HG03521 (cell line): ENCODE data around the gene DOCK11.

ENCODE experiments used
- ATAC-seq: cut with Tn5 transposase; IDR thresholded peaks from one replicate; pipeline ENCODE4 v1.9.1; 2021; ENCODE audit warnings: mild to moderate bottlenecking, moderate library complexity; ENCODE audit not compliant: unreplicated experiment

Gene DOCK11

DNA sequence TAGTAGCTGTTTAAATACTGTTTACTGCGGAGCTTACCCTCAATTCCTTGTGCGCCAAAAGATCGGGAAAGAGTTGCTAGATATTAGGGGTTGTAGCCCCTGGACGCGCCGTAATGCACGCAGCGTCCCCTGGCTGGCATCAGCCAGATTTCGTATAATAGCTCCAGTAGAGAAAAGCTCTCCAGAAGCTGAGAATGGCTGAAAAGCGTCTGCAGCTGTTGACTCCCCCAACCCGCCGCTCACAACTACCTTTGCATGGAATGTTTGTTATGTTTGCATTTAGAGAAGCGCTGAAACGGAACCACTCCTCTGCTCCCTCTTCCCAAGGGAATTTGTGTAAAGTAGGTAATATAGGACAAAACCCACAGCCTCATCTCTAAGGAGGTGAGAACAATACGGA is 3.7 kb downstream of the DOCK11 start:
- ATAC-seq, result no peak

DNA sequence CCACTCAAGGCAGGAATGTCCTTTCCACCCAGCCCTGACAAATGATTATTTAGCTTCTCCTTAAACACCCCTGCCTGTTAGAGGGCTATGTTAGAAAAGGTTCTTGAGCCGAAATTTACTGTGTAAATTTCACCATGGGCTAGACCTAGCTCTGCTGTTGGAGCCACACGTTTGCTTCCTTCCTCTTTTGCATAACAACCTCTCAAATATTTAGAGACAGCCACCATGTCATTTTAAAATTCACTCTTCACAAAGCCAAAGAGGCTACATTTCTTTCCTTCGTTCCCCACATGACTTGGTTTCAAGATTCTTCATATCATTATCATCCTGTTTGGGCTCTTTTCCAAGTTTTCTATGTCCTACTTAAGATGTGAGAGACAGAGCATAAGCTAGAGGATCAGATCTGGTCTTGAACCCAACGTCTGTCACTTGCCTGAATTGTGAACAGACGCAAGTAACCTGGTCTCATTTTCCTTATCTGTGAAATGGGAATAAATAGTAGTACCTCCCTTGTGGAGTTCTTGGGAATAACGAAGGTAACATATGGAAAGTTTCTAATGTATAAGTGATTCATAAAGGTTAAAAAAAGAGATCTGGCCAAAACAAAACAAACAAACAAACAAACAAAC is 6.7 kb downstream of the DOCK11 start:
- no peak for ATAC-seq

DNA sequence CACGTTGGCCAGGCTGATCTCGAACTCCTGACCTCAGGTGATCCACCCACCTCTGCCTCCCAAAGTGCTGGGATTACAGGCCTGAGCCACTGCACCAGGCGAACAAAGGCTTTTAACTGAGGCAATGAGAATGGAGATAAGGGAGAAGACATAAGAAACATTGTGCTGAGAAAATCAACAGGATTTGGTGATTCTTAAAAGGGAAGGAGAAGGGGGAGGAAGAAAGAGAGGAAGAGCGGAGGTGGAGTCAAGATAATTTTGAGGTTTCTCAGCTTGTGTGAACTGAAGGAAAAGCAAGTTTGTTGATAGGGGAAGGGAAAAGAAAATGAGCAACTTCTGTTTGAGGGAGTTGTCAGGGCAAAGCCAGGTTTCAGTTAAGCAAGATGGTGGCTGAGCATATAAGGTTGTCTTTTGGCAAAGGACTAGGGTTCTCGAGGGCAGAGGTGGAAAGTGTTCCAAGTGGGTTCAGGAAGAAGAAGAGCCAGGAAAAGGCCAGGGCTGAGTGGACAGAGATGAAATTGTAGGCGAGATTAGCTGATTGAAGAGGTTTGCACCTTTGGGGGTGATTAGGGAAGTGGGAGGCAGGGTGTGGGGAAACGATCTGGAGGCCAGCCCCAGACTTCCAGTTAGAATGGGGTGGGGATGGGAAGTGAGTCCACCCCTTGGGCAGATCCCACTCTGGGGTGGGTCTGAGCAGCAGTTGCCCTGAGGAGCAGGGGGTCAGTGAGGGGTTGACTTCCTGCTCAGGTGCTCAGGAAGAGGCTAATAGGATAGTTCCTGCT is 7.8 kb downstream of the DOCK11 start:
- ATAC-seq, result no peak

DNA sequence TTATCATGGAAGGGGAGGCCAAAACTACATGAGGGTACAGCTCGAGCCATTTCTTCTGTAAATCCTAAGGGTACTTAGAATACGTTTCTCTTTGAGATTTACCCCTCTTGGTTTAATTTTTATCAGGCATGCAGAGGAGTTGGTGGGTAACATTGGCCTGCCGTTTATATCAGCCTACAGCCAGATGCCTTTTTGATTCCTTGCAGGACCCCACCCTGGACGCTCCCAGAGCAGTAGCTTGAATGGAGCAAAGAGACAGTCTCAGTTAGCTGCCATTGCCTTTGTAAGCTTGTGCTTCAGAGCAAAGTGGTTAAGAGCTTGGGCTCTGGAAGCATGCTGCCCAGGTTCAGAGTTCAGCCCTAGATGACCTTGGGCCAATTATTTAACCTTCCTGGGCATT is 9.0 kb downstream of the DOCK11 start:
- ATAC-seq, result no peak

DNA sequence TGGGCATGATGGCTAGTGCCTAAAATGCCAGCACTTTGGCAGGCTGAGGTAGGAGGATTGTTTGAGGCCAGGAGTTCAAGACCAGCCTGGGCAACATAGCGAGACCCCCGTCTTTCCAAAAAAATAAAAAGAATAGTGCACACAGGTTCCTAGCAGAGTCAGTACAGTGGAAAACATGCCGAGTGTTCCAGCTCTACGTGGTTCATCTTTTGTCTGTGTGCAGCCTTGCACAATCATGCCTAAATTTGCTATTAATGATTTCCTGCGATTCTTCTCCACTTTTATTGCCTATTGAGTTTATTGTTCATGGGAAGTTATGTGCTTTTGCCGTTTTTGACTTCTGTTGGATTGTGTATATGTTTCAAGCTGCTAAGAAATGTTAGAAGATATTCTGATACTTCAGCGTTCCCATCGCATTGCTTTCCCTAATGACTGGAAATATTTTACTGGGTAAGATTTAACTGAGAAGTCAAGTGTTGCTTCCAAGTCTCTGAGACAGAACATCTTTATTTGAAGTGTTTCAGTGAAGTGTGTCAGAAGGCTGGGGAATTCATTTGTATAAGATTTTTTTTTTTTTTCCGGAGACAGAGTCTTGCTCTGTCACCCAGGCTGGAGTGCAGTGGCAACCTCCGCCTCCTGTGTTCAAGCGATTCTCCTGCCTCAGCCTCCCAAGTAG is 11.3 kb downstream of the DOCK11 start:
- ATAC-seq, result no peak

DNA sequence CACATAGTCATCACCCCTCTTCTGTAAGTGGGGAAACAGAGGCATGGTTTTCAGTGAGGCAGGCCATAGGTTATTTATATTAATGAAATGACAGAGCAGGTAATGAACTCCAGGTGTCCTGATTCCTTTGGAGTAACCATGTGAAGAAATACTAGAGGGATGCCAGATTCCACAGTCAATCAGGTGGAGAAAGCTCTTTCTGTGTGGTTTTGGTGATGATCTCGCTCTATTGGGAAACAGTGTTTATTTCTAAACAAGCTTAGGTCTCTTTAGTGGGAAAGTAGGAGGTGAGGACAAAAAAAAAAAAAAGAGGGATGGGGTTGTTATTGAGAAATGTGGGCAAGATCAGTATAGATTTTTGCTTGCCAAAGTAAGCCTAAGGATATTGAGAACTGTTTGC is 12.2 kb downstream of the DOCK11 start:
- no peak for ATAC-seq

DNA sequence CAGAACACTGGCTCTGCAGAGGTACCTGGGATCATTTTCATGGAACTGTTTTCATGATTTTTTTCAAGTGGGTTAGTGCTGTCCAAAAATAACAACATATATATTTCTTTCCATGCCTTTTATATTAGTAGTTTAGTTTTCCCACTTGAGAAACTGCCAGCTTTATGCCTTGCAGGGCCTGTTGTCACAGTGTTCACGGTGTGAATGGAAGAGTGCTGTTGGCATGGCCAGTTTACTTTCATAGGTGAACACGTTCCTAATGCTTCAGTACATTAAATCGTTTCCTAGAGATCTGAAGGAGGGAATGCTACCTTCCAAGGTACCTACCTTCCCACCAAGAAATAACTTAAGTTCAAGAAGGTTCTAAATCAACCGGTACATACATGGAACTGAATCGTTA is 12.6 kb downstream of the DOCK11 start:
- no peak for ATAC-seq

DNA sequence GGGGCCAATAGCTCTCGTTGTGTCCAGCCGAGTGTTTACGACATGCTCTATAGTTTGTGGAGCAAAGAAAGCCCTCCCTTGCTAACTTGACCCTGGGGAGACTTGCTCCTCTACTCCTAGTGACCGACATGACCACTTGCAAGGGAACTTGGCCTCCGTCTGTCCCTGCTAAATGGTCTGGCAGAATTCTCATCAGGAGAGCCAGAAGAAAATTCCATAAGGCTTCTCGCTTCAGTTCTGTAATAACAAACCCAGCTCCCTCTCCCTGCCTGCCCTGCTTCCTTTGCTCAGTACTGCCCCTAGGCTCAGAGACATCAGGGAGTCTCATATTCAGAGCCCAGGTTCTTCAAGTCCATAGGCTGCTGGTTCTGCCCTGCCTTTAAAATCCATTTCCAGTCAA is 13.0 kb downstream of the DOCK11 start:
- ATAC-seq, result no peak

DNA sequence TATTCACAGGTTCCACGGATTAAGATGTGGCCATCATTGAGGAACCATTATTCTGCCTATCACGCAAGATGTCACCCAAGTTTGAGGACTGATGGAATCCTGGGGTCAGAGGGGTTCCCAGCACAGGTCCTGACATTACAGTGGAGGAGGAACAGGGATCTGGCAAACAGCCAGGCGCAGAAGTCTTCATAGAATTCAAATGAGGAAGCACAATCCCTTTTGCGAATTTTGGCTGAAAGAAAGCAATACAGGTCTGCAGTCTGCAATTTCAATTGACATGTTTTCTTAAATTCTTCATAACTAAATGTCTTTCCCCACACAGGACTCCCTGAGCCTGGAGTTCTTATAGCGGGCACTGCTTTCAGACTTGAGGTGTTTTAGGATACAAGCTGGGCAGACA is 14.5 kb downstream of the DOCK11 start:
- ATAC-seq, result no peak

DNA sequence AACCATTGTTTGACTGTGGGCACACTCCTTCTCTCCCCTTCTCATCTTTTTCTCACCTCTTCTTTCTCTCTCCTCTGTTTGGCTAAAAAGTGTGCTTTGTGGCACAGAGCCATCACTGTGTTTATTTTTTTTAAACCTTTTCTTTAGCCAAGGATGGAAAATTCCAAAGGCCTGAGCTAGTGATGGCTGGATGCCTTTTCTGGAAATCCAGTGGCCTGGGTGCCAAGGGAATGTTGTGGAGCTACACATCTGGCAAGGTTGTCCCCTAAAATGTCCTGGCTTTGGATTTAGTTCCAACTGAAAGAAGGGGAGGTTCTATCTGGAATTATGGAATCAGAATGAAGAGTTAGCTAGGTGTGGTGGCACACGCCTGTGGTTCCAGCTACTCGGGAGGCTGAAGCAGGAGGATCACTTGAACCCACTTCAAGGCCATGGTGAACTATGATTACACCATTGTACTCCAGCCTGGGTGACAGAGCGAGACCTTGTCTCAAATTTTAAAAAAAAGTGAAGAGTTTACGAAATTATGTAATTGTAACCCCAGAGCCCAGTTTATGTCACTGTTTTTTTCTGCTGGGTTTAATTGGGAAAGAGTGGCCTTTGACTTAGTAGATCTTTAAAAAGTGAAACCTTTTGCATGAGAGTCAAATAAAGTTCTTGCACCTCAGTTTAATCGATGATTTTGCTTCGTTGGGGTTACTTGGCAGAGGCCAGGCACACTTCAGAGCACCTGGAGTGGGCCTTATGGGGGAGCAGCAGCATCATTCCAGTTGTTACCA is 17.7 kb downstream of the DOCK11 start:
- ATAC-seq, result no peak

DNA sequence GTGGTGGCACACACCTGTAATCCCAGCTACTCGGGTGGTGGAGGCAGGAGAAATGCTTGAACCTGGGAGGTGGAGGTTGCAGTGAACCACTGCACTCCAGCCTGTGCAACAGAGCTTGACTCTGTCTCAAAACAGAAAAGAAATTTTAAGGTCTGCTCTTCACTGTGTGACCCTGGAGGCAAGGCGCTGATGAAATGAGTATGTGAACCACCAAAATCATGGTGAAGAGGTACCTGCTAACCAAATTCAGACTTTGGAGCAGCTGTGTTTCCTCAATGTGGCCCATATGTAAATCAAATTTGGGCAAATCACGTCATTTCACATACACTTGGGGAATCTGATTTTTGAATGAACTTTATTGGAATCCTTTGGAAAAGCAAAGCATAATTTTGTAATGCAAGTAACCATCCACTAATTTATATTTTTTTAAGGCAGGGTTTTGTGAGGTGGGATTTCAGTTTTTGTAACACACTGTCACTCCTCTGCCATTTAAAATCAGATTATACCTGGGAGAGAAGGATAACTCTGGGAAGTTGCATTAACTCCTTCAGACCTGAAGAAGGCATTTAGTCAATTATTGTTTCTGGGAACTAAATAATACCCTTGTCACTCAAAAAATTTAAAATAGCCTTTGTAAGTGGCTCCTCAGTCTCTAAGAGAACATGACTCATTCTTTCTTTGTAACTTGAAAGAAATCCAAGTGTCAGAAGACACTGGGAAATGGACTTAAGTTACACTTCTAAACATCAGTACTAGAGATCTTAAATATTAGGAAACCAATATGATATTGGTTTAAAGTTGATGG is 24.0 kb downstream of the DOCK11 start:
- ATAC-seq, result no peak

DNA sequence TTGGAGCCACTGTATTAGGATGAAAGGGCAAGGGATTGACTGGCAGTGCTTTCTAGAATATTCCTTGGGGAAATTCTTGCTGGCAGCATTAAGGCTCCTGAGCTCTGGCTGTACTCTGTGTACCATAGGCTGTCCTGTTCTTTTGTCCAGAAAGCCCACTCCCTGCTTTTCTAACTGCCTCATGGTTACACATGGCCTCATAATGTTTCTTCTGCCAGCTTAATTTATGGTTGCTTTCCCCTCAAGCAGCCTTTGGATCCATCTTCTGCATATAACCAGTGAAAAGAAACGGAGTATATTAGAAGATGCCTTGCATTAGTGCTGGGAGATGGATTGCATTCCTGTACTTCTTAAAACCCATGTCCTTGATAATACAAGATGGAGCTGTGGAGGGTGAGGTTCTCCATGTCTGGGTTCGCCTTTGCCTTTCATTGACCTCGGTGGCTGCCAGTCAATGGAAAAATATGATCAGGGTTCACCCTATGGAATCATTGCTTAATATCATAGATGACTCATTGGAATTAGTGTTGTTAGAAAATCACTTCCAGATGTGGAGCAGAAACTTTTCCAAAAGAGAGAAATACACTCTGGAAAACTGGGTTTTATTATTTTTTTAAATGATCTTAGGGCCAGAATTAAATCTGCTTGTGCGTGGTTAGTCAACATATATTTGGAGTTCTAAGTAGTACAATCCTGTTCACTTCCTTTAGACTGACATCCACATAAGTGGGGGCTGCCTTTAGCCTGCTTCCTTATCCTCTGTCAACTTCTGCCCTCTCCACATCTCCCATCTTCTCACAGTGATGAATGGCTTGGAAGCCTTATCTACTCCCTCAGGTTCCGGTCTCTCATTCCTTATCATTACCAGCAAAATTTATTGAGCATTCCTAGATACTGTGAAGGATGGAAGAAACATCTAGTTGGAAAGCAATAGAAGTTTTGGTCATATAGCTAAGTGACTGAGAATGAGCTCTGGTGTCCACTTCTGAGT is 24.9 kb downstream of the DOCK11 start:
- no peak for ATAC-seq

DNA sequence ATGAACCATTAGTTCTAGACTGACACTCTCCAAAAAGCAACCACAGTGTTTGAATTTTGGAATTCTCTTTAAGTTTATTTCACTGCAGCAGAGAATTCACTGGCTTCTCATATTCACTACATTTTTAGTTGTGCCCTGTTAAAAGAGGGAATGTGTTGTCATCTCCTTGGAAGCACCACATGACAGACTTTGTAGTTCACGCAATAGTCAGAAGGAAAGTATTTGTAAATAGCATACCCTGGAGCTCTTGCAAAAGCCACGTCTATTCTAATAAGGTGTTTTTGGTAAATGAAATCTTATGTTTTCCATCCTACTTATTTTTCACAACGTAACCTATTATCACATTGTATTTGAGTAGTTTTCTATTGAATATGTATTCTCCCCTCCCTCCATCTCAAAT is 25.8 kb downstream of the DOCK11 start:
- ATAC-seq, result no peak

DNA sequence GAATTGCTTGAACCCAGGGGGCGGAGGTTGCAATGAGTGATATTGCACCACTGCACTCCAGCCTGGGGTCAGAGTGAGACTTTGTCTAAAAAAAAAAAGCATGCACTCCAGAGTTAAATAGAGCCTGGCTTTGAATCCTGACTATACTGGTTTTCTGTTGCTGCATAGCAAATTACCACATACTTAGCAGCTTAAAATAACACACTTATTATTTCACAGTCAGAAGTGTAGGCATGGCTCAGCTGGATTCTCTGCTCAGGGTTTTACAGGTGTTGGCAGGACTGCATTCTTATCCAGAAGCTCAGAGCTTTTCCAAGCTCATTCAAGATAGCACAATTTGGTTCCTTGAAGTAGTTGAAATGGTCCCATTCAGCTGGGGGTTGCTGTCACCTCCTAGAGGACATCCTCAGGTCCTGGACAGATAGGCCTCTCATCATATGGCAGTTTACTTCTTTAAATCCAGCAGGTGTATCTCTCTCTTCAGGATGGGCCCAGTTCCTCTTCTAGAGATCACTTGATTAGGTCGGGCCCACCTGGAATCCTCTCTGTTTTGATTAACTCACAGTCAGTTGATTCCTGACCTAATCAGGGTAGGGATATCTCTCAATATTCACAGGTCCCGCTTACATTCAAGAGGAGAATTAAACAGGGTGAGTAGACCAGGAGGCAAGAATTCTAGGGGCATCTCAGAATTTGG is 26.8 kb downstream of the DOCK11 start:
- no peak for ATAC-seq

DNA sequence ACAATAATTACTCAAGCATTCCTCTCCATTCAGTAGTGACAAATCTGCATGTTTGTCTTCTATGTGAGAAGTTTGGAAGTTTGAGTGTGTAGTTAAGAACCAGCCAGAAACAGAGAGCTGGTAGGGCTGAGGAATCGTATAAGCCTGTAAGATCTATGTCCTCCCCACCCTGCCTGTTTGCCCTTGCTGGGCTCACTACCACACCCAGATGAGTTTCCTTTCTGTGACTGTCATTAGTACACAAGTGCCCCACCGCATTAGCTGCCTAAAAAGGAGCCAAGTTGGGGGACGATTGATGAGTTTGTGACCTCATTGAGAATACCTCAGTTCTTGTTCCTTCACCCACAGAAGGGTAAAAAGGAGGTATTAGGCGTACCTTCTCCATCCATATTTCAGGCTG is 28.3 kb downstream of the DOCK11 start:
- no peak for ATAC-seq

DNA sequence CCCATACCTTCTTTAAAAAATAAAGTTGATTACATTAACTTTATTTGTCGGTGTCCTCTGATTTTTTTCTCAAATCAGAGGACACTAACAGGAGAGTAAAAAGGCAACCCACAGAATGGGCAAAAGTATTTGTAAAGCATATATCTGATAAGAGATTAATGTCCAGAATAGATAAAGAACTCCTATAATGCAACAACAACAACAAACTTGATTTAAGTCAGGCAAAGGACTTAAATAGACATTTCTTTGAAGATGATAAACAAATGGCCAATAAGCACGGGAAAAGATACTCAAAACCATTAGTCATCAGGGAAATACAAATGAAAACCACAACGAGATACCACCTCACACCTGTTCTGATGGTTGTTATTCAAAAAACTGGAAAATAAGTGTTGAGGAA is 28.7 kb downstream of the DOCK11 start:
- no peak for ATAC-seq

DNA sequence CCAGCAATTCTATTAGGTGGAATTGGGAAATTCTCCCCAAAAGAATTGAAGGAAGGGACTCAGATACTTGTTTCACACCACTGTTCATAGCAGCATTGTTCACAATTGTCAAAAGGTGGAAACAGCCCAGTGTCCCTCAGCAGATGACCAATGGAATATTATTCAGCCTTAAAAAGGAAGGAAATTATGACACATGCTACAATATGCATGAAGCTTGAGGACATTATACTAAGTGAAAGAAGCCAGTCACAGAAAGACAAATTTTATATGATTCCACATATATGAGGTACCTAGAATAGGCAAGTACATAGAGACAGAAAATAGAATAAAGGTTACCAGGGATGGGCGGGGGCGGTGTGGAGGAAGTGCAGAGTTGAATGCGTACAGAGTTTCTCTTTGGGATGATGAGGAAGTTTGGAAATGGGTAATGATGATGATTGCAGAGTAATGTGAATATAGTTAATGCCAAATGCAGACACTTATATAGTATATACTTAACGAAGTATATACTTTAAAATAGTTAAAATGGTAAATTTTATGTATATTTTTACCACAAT is 29.6 kb downstream of the DOCK11 start:
- ATAC-seq, result no peak

DNA sequence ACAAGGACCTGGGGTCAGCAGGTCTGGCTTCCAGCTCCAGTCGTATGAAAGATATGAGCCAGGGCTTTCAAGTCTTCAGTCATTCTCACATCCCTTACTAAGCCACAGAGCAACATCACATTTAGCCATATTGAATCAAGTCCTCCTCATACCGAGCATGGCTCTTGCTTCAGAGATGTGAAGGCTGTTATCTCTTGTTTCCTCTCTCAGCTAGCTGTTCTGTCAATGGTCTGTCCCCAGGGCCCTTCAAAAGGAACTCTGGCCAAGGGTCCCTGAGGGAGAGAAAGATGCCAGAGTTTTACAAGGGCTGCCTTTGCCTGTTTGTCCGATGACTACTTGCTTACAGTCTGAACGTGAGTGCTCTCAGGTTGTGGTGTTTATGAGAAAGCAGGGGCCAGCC is 30.5 kb downstream of the DOCK11 start:
- no peak for ATAC-seq
